Measurements from ENCODE around the gene STIP1.

Gene STIP1

DNA sequence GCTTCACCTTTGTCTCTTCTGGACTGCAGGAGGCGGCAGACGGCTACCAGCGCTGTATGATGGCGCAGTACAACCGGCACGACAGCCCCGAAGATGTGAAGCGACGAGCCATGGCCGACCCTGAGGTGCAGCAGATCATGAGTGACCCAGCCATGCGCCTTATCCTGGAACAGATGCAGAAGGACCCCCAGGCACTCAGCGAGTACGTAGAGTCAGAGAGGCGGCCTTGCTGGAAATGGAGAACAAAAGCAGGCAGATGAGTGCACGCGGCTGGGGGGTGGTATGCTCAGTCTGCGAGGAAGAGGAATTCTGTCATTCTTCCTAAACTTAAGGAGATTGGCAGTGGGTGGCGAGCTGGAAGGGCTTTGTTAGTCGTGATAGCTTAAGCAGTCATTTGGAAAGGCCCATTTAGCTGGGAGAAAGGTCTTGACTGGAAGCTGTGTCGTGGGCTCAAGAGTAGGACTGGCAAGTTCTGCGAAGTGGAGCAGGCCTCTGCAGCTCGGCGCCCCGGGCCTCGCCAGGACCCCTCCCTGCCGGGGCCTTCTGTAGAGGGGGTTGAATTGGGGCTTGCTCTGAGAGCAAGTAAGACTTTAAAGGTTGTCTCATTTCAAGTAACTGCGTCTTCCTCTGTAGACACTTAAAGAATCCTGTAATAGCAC lies 17.6 kb downstream of the STIP1 start:
- DNase-seq = no peak

DNA sequence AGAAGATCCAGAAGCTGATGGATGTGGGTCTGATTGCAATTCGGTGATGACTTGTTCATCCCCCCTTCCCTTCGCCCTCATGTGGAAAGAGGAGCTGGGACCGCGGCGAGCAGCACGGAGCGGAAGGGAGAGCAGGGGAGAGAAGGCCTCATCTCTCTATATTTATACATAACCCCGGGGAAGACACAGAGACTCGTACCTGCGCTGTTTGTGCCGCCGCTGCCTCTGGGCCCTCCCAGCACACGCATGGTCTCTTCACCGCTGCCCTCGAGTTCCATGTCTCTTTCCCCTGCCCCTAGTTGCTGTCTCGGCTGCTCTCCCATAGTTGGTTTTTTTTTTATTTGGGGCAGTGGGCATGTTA lies 18.1 kb downstream of the STIP1 start:
- DNase-seq = no peak

DNA sequence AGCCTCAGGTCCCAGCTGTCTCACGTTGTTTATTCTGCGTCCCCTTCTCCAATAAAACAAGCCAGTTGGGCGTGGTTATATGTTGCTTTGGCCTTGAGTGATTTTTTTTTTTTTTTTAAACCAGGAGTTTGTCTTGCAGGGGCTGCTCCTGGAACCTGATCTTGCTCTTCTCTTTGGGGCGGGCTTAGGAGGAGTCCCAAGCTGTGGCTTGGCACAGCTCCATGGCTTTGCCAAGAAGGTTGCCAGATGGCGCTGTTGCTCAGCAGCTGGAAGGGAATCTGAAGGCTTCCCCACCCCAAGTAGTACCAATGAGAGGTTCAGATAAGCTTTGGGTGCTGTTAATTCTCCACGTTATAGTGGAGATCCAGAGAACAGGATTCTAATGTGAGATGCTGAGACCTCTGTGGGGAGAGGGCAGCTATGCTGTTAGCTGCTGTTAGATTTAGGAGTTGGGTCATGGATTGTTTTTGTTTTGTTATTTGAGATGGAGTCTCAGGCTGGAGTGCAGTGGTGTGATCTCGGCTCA lies 18.6 kb downstream of the STIP1 start:
- peak; percentile 77 for DNase-seq

DNA sequence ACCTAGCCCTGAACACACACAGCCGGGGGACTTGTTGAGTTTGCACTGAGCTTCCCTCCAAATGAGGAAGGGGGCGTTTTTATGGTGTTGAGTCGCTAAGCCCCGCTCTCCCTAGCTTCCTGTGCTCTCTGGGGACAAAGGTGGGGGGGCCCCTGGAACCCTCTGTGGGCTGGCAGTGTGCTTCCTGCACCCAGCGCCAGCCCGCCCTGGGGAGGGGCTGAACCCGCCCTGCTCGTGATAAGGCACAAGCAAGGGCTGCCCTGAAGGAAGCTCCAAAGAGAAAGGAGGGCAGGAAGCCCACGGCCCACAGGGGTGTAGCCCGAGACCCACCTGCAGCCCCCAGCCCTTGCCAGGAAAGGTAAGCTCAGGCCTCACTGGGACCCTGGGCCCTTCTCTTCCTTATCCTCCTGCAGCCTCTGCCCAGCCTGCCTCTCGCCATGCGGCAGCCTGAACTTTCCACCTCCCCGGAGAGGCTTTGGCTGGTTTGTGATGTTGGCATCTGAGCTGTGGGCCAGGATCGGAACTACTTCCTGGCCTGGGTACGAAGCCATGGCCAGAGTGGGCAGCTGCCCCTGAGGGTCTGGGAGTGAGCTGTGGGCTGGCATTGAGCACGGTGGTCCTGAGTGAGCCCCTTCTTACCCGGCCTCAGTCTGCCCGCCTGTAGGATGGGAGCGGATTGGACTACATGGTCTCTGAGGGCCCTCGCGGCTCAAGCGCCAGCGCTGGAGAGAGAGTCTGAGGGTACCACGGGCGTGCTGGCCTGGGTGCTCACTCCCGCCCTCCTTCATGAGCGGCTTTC lies 20.7 kb downstream of the STIP1 start, which contains the start of gene FERMT3:
Gene FERMT3, plus strand, starts transcription at position 265 of the 799 bp plus-strand sequence. CDS start 644 bp downstream, outside the sequence.
- peak; percentile 91 for DNase-seq

DNA sequence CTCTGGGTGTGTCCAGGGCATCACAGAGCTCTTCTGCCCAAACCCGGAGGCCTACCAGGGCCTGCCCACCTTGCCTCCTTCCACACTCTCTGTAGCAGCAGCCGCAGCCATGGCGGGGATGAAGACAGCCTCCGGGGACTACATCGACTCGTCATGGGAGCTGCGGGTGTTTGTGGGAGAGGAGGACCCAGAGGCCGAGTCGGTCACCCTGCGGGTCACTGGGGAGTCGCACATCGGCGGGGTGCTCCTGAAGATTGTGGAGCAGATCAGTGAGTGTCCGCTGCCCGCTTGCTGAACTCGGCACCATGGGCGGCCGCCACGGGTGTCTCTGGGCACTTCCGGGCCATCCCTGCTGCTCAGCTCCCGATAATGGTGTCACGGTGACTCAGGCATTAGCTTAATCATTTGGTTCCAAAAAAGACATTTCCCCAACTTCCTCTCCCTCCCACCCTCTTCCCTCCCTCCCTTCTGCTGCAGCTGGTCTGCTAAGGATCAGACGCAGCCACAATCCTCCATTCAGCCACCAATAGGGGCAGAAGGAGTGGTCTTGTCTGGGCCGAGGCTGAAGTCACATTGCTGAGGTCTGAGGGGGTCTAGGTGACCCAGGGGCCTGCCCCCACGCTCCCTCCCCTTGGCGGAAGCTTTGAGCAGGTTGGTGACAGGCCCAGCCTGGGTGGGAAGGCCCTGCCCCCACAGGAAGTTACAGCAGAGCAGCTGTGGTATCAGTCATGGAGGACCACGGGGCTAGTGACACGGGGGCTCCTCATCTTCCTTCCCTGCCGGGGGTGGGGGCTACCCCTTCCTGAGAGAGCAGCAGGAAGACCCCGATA lies 21.5 kb downstream of the STIP1 start:
- DNase-seq = peak; percentile 91

DNA sequence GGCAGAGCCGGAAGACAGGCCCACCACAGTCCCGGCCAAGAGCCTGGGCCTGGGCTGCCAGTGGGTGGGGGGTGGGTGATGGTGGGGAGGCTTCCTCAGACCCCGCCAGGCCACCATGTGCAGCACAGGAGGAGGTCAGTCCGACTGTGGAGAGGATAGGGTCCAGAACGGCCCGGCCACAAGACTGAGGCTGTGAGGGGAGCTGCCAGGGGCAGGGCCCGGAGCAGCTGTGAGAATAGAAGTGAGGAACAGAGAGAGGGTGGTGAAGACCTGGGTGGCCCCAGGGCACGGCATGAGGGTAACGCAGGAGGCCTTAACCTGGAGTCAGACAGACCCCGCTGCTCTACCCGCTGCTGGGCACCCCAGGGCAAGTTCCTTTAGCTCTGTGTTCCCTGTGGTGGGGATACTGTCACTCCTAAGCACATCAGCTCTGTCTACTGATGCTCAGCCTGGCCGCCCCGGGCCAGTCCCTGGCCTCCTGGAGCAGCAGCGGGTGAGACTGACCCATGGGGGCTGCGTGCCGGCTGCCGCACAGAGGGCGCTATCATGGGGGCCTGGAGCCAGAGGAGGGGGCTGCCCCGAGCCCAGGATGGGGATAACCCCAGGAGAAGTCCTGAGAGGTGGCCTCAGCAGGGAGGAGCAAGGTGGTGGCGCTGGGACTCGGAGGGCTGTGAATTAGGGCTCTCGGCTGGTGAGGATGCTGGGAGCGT lies 22.3 kb downstream of the STIP1 start:
- no peak for DNase-seq

DNA sequence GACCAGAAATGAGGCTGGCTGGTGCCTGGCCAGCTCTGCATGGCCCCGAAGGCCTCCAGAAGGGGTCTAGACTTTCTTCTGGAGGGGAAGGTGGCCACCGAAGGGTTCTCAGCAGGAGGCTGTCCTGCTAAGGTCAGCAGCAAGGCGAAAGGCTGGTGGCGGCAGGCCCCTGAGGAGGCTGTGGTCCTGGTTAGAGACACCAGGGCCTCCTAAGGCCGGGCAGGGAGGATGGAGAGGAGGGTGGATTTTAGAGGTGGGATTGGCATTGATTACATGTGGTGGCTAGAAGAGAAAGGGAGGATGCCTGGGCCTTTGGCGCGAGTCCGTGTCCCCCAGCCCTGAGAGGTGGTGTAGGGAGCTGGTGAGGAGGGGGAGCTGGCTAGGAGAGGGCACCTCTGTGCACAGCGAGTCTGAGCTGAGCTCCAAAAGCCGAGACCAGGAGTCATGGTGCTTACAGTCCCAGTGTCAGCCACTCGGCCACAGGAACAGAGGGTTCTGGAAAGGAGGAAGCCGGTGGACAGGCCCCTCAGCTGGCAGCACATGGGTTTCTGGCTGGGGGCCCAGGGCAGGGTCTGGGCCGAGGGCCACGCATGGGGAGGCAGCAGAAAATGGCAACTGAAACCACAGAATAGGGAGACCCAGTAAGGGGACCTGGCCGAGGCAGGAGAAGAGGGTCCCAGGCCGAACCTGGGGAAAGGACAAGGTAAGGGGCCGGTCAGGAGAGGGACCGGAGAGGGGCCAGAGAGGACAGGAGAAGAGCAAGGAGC lies 23.0 kb downstream of the STIP1 start:
- no peak for DNase-seq

DNA sequence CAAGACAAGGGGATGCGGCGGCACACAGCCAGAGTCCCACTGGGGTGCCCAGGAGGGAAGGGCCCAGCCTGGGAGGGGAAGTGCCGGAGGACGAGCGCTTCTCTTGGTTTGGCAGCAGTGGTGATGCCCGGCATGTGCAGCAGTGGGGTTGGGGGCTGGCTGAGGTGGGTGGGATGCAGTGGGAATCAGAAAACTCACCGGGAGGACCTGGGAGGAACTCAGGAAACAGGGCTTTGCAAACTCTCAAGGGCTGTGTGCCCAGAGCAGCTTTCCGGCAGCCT lies 23.5 kb downstream of the STIP1 start:
- no peak for DNase-seq

DNA sequence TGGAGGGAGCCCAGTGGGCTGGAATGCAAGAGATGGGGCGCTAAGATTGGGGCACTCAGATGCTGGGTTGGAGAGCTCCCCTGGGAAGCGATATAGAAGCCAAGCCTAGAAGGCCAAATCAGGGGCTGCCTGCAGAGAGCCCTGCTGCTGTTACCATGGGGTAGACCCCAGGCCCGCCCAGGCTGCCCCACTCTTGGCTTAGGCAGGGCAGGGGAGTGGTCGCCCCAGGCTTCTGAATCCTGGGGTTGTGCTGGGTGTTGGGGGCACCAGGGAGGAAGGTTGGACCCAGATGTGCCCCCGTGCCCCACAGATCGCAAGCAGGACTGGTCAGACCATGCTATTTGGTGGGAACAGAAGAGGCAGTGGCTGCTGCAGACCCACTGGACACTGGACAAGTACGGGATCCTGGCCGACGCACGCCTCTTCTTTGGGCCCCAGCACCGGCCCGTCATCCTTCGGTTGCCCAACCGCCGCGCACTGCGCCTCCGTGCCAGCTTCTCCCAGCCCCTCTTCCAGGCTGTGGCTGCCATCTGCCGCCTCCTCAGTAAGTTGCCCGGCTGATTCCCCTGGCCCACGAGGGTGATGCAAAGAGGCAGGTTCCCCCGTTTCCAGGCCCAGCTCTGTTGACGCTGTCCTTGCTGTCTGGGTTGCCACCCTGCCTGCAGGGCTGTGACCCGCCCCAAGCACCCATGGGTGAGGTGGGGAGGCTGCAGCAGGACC lies 24.5 kb downstream of the STIP1 start:
- DNase-seq = no peak

DNA sequence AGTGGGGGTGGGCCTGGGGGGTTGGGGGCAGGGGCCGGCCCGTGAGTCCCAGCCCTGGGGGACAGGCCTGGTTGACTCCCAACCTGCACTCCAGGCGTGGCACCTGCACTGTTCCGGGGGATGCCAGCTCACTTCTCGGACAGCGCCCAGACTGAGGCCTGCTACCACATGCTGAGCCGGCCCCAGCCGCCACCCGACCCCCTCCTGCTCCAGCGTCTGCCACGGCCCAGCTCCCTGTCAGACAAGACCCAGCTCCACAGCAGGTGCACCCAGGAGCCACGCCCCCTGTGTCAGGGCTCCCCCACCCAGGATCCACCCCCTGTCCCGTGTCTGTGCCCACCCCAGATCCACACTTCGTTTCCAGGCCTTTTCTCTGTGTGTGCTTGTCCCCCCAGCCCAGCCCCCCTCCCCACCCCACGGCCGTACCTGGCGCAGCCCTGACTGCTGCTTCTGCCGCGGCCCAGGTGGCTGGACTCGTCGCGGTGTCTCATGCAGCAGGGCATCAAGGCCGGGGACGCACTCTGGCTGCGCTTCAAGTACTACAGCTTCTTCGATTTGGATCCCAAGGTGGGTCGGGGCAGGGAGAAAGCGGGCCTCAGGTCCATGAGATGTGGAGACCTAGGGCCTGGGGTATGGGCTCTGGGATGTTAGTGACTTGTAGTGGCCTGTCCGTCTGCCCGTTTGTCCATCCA lies 25.4 kb downstream of the STIP1 start:
- DNase-seq = no peak

DNA sequence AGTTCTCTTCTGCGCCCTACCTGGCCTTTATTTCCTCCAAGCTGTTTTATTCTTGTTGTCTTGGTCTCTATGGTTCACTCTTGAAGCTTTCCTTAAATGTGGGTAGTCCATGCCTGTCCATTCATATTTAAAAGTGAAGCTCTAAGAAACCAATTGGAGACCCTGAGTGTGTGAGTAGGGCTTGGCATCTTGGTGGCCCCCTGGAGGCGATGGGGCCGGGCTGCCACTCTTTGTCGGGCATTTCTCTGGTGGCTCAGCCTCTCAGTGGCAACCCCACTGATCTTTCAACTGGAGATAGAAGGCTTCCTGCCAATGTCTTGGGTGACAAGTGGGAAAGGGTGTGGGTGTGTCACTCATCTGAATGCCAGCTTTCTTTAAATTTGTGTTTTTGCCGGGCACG lies 30.9 kb downstream of the STIP1 start:
- DNase-seq = no peak

DNA sequence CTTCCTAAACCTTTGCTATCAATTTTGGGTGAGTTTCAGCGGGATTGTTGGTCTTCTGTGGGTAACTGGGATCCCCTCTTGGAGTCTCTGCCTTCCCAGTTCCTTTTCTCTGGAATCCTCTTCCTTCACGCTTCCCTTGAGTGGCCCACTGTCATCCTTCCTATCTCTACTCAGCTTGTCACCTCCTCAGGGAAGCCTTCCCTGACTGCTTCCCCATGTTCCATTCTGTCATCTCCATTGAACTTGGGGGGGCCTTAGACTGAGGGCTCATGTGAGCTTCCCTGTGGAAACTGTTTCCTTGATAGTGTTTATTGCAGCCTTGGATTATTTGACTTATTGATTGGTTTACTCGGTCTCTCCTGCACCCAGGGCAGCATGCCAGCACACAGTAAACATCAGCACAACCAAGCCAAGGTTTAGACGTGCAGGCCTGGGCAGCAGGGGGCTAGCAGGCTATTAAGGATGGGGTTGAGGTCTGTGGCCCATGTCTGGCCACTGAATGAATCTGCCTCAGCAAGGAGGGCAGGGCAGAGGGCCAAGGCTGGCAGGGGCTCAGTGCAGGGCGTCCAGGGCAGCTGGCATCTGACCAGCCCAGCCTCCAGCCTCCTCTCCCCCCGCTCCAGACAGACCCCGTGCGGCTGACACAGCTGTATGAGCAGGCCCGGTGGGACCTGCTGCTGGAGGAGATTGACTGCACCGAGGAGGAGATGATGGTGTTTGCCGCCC lies 32.8 kb downstream of the STIP1 start:
- no peak for DNase-seq

DNA sequence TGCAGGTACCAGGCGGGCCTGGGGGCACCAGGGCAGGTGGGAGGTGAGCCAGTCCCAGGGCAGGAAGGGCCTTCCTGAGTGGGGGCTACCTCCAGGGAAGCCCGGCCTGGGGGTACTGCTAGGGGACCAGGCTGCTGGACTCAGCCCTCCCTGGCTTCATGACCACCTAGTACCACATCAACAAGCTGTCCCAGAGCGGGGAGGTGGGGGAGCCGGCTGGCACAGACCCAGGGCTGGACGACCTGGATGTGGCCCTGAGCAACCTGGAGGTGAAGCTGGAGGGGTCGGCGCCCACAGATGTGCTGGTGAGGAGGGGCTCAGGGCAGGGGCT lies 33.3 kb downstream of the STIP1 start:
- DNase-seq = no peak

DNA sequence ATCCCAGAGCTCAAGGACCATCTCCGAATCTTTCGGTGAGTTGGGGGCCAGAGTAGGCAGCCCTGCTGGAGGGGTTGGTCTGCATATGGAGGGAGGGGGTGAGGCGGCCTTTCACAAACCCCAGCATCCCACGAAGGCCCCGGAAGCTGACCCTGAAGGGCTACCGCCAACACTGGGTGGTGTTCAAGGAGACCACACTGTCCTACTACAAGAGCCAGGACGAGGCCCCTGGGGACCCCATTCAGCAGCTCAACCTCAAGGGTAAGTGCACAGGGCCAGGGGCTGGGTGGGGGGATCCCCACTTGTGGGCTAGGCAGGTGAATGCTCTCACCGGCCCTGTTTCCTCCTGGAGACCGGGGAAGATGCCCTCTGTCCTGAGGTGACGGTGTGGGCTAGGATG lies 33.8 kb downstream of the STIP1 start:
- DNase-seq = no peak

DNA sequence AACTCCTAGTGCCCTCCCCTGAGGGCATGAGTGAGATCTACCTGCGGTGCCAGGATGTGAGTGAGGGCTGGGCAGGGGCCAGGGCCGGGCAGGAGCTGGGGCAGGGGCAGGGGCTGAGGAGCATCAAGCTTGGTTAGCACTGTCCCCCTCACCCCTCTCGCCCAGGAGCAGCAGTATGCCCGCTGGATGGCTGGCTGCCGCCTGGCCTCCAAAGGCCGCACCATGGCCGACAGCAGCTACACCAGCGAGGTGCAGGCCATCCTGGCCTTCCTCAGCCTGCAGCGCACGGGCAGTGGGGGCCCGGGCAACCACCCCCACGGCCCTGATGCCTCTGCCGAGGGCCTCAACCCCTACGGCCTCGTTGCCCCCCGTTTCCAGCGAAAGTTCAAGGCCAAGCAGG lies 34.3 kb downstream of the STIP1 start:
- no peak for DNase-seq

DNA sequence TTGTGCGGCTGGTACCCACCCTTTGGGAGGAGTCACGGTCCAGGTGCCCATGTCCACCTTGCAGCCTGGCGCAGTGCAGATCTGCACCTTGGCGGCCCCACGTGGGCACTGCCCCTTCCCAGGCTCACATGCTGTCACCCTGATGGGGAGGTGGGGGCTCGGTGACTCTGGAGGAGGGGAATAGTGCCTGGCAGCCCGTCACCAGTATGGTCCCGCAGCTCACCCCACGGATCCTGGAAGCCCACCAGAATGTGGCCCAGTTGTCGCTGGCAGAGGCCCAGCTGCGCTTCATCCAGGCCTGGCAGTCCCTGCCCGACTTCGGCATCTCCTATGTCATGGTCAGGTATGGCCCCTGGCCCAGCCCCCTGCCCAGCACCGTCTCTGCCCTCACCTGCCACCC lies 34.8 kb downstream of the STIP1 start:
- DNase-seq = no peak

DNA sequence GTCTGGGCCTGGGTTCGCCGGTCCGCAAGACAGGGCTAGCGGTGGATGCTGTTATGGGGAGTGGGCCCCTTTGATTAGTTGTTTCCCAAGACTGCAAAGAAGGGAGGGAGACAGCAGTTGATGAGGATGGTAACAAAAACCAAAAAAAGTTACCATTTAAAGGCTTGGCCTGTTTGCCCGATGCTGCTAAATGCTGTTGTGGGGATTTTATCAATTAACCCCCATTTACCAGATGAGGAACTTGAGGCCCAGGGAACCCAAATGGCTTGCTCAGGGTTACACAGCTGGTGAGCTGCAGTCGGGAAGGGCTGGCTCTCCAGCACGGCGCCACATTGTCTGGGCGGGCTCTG lies 36.7 kb downstream of the STIP1 start:
- no peak for DNase-seq

DNA sequence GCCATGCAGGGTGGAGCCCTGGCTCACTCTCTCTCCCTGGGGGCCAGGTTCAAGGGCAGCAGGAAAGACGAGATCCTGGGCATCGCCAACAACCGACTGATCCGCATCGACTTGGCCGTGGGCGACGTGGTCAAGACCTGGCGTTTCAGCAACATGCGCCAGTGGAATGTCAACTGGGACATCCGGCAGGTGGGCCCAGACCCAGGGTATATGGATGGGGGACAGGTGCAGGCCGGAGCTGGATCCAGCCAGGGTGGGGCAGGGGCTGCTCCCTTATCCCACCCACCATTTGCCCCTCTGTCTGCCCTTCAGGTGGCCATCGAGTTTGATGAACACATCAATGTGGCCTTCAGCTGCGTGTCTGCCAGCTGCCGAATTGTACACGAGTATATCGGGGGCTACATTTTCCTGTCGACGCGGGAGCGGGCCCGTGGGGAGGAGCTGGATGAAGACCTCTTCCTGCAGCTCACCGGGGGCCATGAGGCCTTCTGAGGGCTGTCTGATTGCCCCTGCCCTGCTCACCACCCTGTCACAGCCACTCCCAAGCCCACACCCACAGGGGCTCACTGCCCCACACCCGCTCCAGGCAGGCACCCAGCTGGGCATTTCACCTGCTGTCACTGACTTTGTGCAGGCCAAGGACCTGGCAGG lies 37.2 kb downstream of the STIP1 start:
- no peak for DNase-seq

DNA sequence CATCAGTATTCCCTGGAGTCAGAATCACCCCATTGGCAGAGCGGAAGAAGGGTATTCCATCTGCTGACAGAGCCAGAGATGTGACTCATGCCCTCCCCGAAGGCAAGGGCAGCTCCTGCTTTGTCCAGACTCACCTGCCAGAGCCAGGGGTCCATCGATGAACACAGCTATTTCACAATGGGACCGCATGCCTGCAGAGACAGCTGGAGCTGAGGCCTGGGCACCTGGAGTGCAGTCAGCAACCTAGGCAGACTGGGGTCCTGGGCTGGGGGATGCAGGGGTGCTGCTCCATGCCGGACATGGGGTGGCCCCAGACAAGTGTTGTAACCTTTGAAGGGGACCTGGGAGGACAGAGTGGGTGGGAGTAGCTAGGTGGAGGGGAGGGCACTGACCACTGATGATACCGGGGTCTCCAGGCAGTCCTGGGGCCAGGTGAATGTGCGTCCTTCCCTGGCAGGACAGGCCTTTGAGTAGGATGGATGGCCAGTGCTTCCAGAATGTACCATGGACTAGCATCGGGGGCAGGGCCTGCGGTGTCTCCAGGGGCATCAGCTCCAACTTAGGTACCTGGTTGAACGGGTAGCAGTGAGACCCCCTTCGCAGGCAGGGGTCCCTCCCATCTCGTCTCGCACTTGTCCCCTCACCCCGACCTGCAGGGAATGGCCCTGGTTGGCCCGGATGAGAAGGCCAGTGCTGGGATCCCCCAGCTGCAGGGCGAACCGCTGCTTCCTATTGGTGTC lies 38.4 kb downstream of the STIP1 start:
- no peak for DNase-seq
